Measurements from ENCODE around the gene CCL7.
A peak's percentile ranks its signal among the peaks of the same experiment; 100 is the strongest.

CCL7 gene

DNA sequence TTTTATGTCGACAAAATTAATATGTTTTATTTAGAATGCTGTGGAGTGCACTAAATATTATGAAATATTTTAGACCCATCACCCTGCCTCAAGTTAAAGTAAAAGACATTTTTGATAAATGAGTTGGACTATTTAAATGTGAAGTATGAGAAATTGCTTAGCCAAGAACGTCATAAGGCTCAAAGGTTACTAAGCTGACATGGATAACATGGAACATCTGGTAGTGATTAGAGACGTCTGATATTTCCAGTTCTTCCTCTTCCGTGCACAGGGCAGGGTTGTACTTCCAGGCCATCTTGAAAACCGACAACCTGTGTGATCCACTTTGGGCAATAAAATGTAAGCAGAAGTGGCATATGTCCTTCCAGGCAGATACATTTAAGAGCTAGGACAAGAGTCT is 42.1 kb downstream of the CCL7 start:
- in situ Hi-C loops (cut with MboI; ENCODE audit: low pct_unique_long_range_greater_than_20kb, low sequenced_read_pairs, unreplicated experiment), result no loop called here
- TF ChIP-seq, protein P1, sequence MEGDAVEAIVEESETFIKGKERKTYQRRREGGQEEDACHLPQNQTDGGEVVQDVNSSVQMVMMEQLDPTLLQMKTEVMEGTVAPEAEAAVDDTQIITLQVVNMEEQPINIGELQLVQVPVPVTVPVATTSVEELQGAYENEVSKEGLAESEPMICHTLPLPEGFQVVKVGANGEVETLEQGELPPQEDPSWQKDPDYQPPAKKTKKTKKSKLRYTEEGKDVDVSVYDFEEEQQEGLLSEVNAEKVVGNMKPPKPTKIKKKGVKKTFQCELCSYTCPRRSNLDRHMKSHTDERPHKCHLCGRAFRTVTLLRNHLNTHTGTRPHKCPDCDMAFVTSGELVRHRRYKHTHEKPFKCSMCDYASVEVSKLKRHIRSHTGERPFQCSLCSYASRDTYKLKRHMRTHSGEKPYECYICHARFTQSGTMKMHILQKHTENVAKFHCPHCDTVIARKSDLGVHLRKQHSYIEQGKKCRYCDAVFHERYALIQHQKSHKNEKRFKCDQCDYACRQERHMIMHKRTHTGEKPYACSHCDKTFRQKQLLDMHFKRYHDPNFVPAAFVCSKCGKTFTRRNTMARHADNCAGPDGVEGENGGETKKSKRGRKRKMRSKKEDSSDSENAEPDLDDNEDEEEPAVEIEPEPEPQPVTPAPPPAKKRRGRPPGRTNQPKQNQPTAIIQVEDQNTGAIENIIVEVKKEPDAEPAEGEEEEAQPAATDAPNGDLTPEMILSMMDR (IDR thresholded peaks at IDR 0.05; ENCODE audit: extremely low read depth, insufficient read depth, missing control alignments), result no peak
- DNase-seq (ENCODE audit: low spot score), result no peak

DNA sequence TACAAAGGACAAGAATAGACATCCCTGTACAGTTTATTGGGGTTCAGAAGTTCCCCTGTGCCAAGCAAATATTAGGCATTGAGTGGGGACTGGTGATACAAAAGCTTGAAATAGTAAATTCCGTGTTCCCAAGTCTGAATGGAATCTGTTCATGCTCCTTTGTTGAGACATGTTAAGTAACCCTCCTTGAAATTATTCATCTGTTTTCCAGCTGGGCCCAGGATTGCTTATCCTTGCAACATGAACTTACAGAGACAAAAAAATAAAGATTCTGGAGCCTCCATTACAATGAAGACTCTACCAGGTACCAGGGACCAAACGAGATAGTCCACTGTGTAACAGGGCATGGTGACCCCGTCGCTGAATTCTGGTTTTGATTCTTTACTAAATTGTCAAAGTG is 43.1 kb downstream of the CCL7 start:
- in situ Hi-C loops (cut with MboI; ENCODE audit: low pct_unique_long_range_greater_than_20kb, low sequenced_read_pairs, unreplicated experiment), result no loop called here

DNA sequence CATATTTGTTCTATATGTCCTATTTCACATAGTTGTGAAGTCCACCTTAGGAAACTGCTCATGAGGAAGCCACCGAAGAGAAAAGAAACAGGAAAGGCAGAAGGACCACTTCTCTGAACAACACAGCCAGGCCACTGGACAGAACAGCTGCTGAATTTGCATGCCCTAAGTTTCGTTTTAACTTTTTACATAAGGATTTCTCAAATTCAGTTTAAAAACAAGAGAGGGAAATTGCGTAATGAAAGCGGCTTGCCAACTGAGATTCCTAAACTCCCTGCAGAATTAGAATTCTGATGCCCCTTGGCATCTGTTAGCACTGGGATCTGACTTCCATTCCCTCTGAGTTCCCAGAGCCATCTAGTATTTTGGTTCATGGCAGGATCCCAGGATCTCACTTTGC is 44.3 kb downstream of the CCL7 start:
- in situ Hi-C loops (cut with MboI; ENCODE audit: low pct_unique_long_range_greater_than_20kb, low sequenced_read_pairs, unreplicated experiment), result no loop called here
- no peak for DNase-seq (ENCODE audit: low spot score)
- TF ChIP-seq, protein P1 (IDR thresholded peaks at IDR 0.05; ENCODE audit: extremely low read depth, insufficient read depth, missing control alignments), result no peak

More for the DNA sequence above, 43.1 kb downstream of the CCL7 start:
- TF ChIP-seq, protein P1 (IDR thresholded peaks at IDR 0.05; ENCODE audit: extremely low read depth, insufficient read depth, missing control alignments), result no peak
- DNase-seq (ENCODE audit: low spot score), result no peak

DNA sequence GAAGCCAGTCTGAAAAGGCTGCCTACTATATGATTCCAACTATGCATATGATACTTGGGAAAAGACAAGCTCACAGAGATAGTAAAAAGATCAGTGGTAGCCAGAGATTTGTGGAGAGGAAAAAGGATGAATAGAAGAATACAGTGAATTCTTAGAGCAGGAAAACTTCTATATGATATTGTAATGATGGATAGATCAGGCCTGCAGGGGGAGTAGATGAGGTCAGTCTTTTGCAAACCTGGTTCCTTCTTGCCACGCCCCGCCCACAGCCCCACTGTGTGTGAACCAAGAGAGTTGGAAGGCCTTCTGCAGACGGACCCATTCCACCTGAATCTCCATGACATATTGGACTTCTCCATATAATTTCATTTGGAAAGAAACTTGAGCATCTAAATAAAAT is 48.5 kb downstream of the CCL7 start:
- in situ Hi-C loops (cut with MboI; ENCODE audit: low pct_unique_long_range_greater_than_20kb, low sequenced_read_pairs, unreplicated experiment), result no loop called here
- TF ChIP-seq, protein P1 (IDR thresholded peaks at IDR 0.05; ENCODE audit: extremely low read depth, insufficient read depth, missing control alignments), result peak; percentile 25
- DNase-seq (ENCODE audit: low spot score), result no peak

DNA sequence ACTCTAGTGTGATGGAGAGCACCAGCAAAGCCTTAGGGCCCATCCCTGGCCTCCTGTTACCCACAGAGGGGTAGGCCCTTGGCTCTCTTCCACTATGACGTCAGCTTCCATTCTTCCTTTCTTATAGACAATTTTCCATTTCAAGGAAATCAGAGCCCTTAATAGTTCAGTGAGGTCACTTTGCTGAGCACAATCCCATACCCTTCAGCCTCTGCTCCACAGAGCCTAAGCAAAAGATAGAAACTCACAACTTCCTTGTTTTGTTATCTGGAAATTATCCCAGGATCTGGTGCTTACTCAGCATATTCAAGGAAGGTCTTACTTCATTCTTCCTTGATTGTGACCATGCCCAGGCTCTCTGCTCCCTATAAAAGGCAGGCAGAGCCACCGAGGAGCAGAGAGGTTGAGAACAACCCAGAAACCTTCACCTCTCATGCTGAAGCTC is 49.0 kb downstream of the CCL7 start, which contains the start of gene CCL8:
CCL8 (plus strand) TSS at position 397 of the 445 bp plus-strand sequence. CDS start 67 bp downstream, outside the sequence.
- in situ Hi-C loops (cut with MboI; ENCODE audit: low pct_unique_long_range_greater_than_20kb, low sequenced_read_pairs, unreplicated experiment), result no loop called here
- DNase-seq (ENCODE audit: low spot score), result no peak
- TF ChIP-seq, protein P1 (IDR thresholded peaks at IDR 0.05; ENCODE audit: extremely low read depth, insufficient read depth, missing control alignments), result no peak

All from GM13977 (cell line).